KG1 (cell line): Measurements from ENCODE around the gene SLC6A7.
"Not testable (repeated sequence)": the region's sequence is repeated elsewhere in the genome, so short reads cannot be mapped to it uniquely, and the experiment has no call there.

Experiments
- DNase-seq: peaks from one replicate; lab custom pipeline; 2025; lab: John Stamatoyannopoulos, UW

Gene SLC6A7

DNA sequence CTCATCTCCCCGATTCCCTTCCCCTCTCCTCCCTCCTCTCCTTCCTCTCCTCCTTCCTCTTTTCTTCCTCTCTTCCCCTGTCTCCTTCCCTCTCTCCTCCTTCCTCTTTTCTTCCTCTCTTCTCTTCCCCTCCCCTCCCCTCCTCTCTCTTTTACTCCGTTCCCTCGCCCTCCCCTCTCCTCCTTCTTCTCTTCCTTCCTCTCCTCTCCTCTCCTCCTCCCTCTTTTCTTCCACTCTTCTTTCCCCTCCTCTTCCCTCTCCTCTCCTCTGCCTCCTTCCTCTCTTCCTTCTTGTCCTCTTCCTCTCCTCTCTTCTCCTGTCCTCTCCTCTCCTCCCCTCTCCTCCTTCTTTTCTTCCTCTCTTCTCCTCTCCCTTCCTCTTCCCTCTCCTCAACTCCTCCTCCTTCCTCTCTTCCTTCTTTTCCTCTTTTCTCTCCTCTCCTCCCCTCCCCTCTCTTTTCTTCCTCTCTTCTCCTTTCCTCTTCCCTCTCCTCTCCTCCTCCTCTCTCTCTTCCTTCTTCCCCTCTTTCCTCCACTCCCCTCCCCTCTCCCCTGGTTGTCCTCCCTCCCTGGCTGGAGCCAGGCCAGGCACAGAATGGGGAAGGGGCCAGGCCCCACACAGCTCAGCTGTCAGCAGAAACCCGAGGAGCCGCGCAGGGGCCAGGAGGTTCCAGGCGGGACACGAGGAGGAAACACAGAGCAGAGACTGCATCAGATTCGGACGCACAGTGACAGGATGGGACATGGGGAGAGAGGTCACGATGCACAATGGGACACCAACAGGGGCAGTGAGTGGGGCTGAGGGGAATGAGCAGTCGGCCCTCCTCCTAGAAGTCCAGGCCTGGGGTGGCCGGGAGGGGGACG, 51.7 kb downstream of the SLC6A7 start:
- no peak for DNase-seq

DNA sequence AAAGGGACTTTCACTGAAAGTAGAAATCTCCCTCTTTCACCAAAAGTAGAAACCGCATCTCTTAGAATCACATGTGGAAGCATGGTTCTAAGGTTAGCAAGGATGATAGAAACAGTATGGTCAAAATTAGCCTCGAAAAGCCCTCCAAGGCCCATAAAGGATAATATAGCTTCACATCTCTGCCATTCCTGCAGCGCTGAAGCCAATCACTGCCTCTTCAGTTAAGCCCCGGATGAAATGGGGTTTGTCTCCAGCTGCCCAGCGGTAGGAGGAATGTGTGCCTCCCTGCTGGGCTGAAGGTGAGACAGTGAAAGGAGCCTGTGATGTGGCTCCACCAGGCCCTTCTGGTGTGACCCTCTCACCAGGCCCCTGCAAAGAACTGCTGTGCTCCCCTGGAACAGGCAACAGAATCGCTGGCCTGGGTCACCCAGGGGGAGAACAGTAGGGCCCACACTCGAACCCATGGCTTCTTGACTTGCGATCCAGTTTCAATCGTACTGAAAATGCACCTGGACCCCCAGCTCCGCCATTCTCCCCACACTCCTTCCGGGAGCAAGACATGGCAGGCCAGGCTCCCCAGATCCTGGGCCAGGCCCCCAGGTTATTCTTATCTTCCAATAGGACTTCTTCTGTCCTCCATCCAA, 52.5 kb downstream of the SLC6A7 start:
- DNase-seq: no peak

DNA sequence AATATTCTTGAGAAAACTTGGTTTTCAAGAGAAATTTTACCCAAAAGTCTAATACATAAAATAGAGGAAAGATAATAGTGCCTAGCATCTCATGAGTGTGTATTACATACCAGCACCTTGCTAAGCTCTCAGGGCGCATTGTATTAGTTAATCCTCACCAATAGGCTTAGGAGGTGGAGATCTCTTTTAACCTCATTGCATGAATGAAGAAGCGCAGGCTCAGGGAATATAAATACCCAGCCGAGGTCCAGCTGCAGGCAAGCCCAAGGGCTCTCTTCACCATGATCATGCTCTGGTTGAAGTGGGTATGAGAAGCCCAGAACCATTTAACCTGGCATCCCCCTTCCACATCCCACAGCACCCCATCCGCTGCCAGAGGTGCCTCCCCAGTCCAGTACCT, 53.7 kb downstream of the SLC6A7 start:
- DNase-seq: no peak

DNA sequence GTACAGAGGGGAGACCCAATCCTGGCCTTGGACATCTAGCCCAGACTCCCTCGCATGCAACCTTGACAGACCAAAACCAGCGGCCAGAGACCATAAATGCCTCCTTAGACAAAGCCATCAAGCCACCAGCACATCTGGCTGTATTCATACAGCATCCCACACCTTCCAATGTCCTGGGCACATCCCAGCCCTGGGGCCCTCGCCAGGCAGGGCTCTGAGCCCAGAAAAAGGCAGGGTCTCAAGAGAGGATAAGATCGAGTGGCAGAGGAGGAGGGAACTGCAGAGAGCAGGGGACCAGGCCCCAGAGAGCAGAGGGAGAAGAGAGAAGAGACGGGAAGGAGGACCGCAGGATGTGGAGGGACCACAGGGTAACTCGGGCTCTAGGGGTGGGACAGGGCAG, 54.3 kb downstream of the SLC6A7 start:
- DNase-seq: no peak

DNA sequence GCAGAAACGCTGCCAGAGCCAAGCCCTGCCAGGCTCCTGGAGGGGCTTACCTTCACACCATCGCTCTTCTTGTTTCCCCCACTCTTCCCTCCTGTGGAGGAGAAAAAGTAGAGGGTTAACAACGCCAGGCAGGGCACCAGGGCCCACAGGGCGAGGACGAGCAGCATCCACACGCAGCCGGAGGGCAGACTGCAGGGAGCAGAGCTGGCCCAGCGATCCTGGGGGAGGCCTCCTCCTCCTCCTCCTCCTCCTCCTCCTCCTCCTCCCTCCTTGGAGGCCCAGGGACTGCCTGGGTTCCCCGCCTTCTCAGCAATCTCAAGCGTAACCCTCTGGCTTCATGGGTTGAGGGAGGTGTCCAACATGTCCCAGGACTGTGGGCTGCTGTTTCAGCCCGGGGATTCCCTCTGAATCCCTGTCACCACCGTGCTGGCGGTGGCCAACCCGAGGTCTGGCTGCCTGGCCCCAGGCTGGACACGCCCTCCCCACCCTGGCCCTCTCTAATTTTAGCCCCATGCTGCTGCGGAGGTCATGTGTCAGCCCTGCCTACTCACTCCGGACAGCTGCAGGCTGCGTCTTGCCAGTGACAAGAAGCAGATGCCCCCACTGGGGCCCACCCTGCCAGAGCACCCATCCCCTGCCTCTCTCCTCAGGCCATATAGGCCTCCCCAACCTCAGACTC, 55.4 kb downstream of the SLC6A7 start:
- no peak for DNase-seq

DNA sequence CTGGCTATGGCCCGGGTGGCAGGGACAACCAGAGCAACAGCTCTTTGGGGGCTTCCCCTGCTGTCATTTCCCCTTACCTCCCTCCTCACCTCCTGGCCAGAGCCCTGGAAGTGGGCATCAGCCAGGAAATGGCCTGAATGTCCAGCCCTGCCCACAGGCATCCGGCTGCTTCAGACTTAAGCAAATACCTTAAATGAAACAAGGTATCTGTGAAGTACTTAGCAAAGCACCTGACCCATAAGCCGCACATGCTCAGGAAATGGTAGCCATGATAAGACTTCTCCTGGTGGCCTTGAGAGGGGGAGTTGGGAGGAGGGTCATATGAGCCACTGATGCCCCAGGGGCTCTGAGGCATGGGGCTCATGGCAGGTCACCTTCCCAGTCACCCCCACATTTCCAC, 55.9 kb downstream of the SLC6A7 start:
- no peak for DNase-seq

DNA sequence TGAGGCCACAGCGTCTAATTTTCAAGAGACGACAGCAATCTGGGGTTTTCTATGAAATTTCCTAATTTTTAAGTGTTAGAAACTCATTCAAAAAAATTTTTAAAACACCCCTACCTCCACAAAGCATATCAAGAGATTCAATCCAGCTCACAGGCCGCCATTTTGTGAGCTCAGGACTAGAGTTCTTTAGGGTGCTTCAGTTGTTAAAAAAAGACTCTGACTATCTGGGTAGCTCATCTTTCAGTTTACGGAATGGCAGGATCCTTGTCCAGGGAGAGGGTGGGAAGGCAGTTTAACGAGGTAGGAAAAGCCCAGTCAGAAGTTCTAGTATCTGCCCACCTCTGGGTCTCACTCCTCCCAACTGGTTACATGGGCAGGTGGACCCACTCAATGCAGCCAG, 56.6 kb downstream of the SLC6A7 start:
- DNase-seq: no peak

DNA sequence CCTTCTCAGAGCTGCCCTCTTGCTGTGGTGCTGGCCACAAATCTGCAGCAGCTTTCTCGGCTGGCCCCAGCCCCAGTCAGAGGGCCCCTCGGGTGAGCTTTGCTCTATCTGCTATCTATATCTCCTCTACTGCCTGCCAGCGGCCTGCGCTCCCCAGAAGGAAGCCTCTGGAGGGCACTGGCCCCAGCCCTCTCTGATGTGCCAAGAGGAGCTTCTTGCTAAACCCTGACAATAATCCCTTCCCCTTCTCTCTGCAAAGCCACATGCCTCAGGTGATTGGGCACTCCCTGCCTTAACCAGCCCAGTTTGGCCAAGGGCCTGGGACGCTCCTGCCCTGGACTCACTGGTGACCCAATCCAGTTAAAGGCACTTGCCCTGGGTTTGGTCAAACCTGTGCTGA, 57.0 kb downstream of the SLC6A7 start:
- no peak for DNase-seq

DNA sequence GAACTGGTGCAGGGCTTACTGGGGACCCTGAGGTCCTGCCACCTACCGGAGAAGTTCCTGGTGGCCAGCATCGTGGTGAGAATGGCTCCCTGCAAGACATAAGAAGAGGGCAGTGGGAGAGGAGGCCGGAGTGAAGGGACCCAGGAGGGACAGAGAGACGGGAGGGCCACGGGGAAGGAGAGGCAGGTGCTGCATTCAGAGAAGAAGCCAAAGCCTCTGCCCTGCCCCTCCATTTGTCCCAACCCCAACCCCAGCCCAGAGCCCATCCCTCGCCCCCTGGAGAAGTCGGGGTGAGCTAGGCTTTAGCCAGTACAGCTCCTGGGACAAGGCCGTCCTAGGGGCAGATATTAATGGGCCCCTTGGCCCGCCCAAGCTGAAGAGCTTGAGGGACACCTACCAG, 57.9 kb downstream of the SLC6A7 start:
- no peak for DNase-seq

DNA sequence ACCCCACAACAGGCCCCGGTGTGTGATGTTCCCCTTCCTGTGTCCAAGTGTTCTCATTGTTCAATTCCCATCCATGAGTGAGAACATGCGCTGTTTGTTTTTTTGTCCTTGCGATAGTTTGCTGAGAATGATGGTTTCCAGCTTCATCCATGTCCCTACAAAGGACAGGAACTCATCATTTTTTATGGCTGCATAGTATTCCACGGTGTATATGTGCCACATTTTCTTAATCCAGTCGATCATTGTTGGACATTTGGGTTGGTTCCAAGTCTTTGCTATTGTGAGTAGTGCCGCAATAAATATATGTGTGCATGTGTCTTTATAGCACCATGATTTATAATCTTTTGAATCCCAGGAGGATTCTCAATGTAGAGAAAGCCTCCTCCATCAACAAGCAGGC, 58.6 kb downstream of the SLC6A7 start:
- DNase-seq: not testable (repeated sequence)

DNA sequence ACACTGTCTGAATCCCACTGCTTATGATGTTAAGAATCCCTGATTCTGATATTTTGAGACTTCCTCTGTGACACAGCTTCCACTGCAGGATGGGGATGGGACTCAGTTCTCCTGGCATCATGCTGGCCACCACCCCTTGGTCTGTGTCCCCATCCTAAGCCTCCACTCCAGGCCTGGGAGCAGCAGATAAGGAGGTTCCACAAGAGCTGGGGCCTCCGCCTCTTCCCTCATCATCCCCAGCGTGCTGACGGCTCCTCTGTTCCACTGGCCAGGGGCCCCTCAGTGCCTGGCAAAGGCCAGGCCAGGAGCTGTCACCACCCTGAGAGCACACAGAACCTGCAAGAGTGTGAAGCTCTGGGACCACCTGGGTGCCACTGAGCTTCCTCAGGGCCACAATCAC, 59.1 kb downstream of the SLC6A7 start:
- no peak for DNase-seq

DNA sequence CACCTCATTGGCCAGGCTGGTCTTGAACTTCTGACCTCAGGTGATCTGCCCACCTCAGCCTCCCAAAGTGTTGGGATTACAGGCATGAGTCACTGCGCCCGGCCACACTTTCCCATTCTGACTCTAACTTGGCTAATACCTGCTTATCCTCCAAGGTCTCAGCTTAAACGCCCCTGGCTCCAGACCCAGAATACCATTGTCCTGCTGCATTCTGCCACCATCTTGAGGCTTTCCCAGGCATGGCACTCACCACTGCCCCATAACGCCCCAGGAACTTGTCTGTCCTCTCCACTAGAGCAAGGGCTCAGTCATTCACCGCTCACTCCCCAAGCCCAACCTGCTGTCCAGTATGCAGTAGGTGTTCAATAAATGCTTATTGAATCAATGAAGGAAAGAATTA, 59.9 kb downstream of the SLC6A7 start:
- DNase-seq: no peak

DNA sequence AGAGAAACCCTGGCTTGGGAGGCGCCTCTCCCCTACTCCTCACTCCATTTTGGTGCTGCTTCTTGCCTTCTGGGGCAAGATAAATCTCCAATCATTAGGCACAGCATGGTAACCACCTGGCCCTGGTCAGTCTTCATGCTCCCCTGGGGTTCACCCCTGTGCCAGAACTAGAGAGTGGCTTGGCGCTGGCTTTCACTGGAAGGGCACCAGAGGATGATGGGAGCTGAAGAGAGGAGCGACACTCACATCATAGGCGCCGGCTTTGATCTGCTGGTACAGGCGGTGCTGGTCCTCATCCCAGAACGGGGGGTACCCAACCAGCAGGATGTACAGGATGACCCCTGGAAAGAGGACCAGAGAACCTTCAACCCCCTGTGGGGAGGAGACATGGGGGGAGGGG, 61.6 kb downstream of the SLC6A7 start:
- DNase-seq: no peak

DNA sequence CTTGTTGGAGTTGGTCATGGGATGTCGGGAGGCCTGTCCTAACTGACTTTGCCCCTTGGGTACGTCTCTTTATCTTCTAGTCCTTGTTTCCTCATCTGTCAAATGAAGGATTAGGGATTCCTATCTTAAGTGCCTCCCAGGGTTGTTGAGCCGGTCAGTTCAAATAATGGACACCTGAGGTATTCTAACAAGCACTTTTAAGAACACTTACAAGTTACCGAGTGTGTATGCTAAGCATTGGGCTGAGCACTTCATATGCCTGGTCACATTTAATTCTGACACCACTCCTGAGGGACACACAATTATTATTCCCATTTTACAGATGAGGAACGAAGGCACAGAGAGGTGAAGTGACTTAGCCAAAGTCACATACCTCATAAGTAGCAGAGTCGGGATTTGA, 62.6 kb downstream of the SLC6A7 start:
- no peak for DNase-seq

DNA sequence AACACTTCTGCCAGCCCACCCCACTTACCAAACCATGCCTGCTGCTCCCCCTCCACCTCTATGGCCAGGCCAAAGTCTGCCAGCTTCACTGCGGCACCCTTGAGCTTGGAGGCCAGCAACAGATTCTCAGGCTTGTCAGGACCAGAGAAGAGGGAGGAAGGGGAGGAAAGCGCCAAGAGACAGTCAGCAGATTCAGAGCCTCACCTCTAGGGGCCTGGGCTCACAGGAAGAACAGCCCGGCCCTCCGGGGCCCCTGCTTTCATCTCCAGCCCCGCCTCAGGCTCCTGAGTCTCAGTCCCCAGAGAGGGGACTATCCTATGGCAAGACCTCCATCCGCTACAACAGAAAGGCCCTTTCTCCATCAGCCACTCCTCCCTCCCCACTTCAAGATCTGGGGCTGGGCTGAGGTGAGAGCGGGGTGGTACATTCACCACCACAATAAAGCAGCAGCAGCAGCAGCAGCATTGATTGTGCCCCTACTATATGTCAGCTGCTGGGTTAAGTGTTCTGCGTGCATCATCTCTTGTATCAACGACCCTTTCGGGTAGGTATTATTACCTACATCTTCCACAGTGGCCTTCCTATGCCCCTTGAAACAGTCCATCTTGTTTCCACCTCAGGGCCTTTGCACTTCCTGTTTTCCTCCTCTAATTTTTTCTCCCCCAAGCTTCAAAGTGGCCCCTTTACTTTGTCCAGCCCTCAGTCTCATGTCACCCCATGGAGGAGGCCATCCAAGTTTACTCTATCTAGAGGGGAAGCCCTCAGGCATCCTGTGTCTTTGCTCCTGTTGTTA, 63.8 kb downstream of the SLC6A7 start:
- DNase-seq: no peak

DNA sequence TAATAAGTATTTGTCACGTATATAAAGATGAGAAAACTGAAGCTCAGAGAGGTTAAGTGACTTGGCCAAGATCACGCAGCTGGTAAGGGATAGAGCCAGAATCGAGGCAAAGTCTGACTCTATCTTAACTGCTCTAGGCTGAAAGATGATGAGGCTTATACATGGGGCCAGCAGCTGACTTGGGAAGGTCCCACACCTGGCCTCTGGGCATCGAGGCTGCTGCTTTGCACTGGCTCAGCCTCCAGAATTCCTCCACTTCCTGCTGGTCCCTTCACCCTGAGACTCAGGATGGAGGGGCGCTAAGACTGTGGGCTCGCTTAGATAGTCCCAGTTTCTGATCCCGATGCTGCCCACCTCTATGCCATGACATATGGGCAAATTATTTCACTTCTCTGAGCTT, 64.5 kb downstream of the SLC6A7 start:
- DNase-seq: no peak

DNA sequence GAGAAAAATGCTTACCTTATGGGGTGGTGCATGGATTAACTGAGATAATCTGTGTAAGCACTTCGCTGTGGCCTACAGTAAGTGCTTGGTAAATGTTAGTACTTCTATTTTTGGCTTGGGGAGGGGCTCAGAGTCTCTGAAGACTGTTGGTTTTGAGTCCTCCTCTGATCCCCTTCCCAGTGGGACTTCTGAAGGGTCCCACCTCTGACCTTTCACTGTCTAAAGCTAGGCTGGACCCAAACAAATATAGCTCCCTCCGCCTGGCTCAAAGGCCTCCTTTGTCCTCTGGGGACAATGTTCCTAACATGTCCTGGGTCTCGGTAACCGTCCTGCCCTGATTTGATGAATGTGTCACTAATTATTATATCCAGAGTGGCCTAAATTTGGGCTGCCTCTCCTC, 64.9 kb downstream of the SLC6A7 start:
- no peak for DNase-seq

DNA sequence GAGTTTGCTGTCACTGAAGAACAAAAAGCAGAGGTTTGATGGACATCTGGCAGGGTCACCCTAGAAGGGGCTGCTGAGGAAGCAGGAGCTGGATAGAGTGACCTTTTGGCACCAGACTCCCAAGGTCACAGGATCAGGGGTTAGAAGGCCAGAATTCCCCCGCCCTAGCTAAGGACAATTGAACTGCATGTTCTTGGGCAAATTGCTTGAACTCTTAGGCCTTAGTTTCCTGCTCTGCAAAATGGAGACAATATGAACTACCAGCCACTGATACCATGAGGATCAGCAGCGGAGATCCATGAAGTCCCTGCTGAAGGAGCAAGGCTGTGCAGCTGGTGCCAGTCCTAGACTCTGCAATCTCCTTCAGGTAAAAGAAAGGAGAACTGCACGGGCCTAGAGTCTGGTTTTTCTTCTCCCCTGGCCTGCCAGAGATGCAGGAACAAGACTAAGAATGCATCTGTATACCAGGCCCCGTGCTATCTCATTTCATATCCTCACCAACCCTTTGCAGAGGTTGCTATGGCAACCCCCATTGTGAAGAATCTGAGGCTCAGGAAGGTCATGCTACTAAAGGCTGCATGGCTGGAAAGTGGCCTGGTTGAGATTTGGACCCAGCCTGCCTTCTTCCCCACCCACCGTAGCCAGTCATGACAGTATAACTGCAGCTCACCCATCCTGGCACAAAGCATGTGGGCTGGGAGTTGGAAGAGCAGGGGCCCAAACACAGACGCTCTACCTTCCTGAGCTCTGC, 66.0 kb downstream of the SLC6A7 start:
- DNase-seq: no peak

DNA sequence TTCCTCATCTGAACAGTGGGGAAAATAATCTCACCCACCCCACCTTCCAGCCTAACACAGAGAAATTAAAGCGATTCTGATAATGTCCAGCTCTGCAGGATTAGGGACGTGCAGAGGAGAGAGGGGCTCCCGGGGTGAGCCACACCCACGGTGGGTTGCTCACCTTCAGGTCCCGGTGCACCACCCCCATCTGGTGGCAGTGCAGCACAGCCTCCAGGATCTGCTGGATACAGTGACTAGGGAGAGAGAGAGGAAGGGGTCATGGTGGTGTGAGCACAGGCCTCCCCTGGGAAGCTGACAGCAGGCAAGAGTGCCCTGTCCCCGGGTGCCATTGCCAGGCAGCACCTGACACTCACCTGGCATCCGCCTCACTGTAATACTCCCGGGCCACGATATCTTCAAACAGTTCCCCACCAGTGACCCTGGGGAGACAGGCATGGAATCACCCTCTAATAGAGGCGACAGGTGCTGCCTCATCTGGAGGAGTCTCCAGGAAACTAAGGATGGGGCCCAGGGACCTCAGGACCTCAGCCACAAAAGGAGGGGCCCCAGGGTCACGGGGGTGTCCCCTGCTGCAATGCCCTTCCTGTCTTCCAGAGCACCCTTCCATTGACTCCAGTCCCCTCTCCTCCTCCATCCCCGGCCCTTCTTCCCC, 66.7 kb downstream of the SLC6A7 start:
- no peak for DNase-seq

DNA sequence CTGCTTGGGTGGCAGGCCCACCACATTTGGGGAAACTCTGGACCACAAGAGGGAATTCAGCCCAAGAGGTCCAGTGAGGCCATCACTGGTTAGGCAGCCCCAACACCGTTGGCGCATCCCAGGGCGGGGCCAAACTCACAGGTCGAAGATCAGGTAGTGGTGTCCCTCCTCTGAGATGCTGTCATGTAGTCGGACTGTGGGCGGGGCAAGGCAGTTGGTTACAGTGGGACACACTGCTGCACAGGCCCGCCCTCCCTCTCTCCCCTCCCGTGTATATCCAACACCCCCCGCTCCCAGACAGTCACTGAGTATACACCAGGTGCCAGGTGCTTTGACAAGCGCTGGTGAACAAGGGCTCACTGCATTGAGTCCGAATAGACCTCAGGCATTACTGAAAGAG, 67.6 kb downstream of the SLC6A7 start:
- no peak for DNase-seq

DNA sequence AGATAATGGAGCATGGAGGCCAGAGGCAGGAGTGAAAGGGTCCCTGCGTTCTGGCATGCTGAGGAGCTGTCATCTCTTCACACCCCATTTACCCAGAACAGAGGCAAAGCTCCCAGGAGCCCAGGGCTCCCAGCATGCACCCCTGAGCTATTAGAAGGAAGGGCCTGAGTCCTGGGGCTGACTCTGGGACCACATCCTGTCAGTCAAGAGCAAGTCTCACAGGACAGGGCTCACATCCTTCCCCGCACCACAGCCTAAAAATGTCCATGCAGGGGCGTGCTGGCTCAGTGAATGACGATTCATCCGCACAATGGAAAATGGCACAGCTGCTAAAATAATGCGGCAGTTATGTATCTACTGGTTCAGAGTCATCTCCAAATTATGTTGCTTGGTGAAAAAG, 68.3 kb downstream of the SLC6A7 start:
- DNase-seq: no peak
